Esophagus (tissue), 2 donors: ENCODE results near the gene TRIM45. TPM values are rescaled to one million over a fixed set of nuclear protein-coding genes. Genes with fewer than 3 reads are reported as not detected.

Experiments used
- H3K27ac ChIP-seq, 2 donors: one replicate each; pipeline ENCODE4 v1.5.1; 2013; ENCODE audit warnings: low read depth in 2 of 2, mild to moderate bottlenecking in 2 of 2, inconsistent platforms in 1 of 2, low read length in 1 of 2, moderate library complexity in 1 of 2
- H3K27me3 ChIP-seq, 2 donors: one replicate each; pipeline ENCODE4 v1.6.1; 2013; ENCODE audit warnings: low read length in 2 of 2, control low read depth in 1 of 2, mild to moderate bottlenecking in 1 of 2; ENCODE audit not compliant: insufficient read depth in 2 of 2, control insufficient read depth in 1 of 2
- H3K36me3 ChIP-seq, 2 donors: one replicate each; pipeline ENCODE4 v1.6.1; 2013; ENCODE audit warnings: low read length in 1 of 2; ENCODE audit not compliant: control insufficient read depth in 2 of 2, insufficient read depth in 2 of 2
- H3K4me1 ChIP-seq, 2 donors: one replicate each; pipeline ENCODE4 v1.6.1; 2013; ENCODE audit warnings: low read length in 1 of 2; ENCODE audit not compliant: control insufficient read depth in 2 of 2, insufficient read depth in 2 of 2
- H3K4me3 ChIP-seq, 2 donors: one replicate each; pipeline ENCODE4 v1.5.1; 2013; ENCODE audit warnings: low read length in 2 of 2, mild to moderate bottlenecking in 2 of 2, low read depth in 1 of 2, moderate library complexity in 1 of 2
- H3K9me3 ChIP-seq, 2 donors: one replicate each; pipeline ENCODE4 v1.6.1; 2013; ENCODE audit warnings: mild to moderate bottlenecking in 2 of 2, low read depth in 1 of 2, low read length in 1 of 2, moderate library complexity in 1 of 2; ENCODE audit not compliant: control insufficient read depth in 2 of 2, insufficient read depth in 1 of 2
- WGBS, 2 donors: extraction: QIAGEN DNeasy Blood & Tissue Kit; methylation state at CpG; one replicate each; pipeline ENCODE4 v1.1.7; 2013; 5-methylcytosine and 5-hydroxymethylcytosine counted together
- polyA plus RNA-seq, 2 donors: library from polyadenylated mRNA; stranded (reverse); fragments of 200-250 nt; gene quantifications; one replicate each; pipeline ENCODE4 v1.2.3, GENCODE V29; 2013
- donor health status: healthy with polysubstance abuse.
- donor health status: Bipolar disorder and iron deficiency.

Gene TRIM45
- polyA plus RNA-seq, 2 donors, result 1.2 to 3.0 TPM

DNA sequence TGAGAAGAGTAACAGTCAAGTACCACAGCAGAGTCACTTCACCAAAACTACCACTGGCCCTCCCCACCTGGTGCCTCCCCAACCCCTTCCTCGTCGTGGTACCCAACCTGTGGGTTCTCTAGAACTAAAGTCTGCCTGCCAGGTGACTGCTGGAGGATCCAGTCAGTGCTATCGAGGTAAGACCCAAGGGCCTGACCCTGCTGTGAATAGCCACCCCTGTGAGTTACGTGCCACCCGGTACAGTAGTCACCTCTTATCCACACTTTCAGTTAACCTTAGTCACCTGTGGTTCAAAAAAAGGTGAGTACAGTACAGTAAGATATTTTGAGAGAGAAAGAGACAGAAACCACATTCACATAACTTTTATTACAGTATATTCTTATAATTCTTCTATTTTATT is 44.9 kb downstream of the TRIM45 start:
- Histone ChIP-seq H3K4me3 (no peak overlapping the region), H3K4me1 (no peaks in the 10 kb centered on the region), H3K36me3 (peaks cover 13 to 14% of the 10 kb centered on the region in 2 donors), H3K27me3 (no peaks in the 10 kb centered on the region), H3K9me3 (no peaks in the 10 kb centered on the region), H3K27ac (no peak overlapping the region)
- 97% methylated on average over 5 of the region's 5 CpGs for WGBS, 2 donors

DNA sequence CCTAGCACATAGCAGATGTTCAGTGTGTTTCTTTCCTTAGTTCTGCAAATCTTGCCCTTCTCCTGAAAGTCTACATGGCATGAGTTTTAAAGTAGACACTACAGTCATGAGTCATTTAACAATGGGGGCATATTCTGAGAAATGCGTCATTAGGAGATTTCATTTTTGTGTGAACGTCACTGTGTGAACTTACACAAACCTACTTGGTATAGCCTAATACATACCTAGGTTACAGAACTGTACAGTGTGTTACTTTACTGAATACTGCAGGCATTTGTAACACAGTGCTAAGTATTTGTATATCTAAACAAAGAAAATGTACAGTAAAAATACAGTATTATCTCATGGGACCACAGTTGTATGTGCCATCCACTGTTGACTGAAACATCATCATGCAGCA is 51.4 kb downstream of the TRIM45 start:
- H3K27me3 ChIP-seq, result no peaks in the 10 kb centered on the region
- no peak overlapping the region for H3K27ac ChIP-seq
- no peak overlapping the region for H3K4me3 ChIP-seq
- H3K36me3 ChIP-seq, result peaks cover 0 to 3% of the 10 kb centered on the region in 2 donors
- H3K9me3 ChIP-seq, result no peaks in the 10 kb centered on the region
- 80 to 87% methylated on average over 2 of the region's 2 CpGs for WGBS, 2 donors
- H3K4me1 ChIP-seq, result no peaks in the 10 kb centered on the region

- Histone ChIP-seq H3K4me3 (no peak overlapping the region), H3K9me3 (no peaks in the 10 kb centered on the region), H3K36me3 (no peaks in the 10 kb centered on the region), H3K4me1 (no peaks in the 10 kb centered on the region), H3K27ac (no peak overlapping the region), H3K27me3 (no peaks in the 10 kb centered on the region)
- 88 to 92% methylated on average over 4 of the region's 4 CpGs for WGBS, 2 donors
Observed at GRCh38 chr1:117069220-117069844, 52.2 kb downstream of the TRIM45 start.

DNA sequence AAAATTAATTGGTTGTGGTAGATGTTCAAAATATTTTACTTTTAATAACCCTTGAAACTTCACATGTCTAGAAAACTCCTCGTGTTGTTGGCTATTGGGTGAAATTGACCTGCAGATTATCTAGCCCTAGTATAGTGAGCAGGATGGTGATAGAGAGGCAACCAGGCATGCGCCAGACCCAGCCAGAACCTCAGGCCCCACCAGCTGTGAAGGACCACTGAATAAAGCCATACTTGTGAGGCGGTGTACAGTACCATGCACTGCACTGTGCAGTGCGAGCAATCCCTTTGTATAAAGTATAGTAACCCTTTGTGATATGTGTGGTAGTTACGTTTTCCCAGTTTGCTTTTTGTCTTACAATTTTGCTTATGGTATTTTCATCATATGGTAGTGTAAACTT is 53.0 kb downstream of the TRIM45 start:
- H3K27me3 ChIP-seq, result no peaks in the 10 kb centered on the region
- no peaks in the 10 kb centered on the region for H3K9me3 ChIP-seq
- no peak overlapping the region for H3K4me3 ChIP-seq
- 94 to 96% methylated on average over 5 of the region's 5 CpGs for WGBS, 2 donors
- H3K4me1 ChIP-seq, result no peaks in the 10 kb centered on the region
- no peak overlapping the region for H3K27ac ChIP-seq
- no peaks in the 10 kb centered on the region for H3K36me3 ChIP-seq

- H3K27me3 ChIP-seq, result no peaks in the 10 kb centered on the region
- H3K4me3 ChIP-seq, result no peak overlapping the region
- no peaks in the 10 kb centered on the region for H3K4me1 ChIP-seq
- H3K9me3 ChIP-seq, result no peaks in the 10 kb centered on the region
- no peak overlapping the region for H3K27ac ChIP-seq
- no peaks in the 10 kb centered on the region for H3K36me3 ChIP-seq
- WGBS, 2 donors, result 62% methylated on average over 6 of the region's 6 CpGs
Observed at GRCh38 chr1:117067533-117068370, 53.8 kb downstream of the TRIM45 start.

DNA sequence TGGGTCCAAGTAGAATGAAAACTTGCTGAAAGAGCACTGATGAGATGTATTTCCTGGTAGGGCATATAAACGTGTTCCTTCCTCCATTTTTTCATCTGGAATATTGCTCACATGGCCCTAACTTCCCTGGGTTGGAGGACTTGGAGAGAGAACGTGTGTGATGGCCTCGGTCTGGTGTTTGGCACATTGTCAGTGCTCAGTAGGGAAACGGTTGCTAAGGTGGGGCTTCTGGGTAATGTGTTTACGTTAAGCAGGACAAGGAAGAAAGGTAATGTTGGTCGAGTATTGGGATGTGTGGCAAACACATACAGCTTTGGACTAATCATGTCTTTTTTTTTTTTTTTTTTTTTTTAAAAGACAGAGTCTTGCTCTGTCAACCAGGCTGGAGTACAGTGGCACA is 55.2 kb downstream of the TRIM45 start:
- Histone ChIP-seq H3K27me3 (no peaks in the 10 kb centered on the region), H3K36me3 (no peaks in the 10 kb centered on the region), H3K4me3 (no peak overlapping the region), H3K27ac (no peak overlapping the region), H3K9me3 (no peaks in the 10 kb centered on the region), H3K4me1 (no peaks in the 10 kb centered on the region)
- WGBS, 2 donors, result 63 to 66% methylated on average over 6 of the region's 6 CpGs

GRCh38 chr1:117061986-117062415 is 59.5 kb downstream of the TRIM45 start:
- WGBS, 2 donors, result 52 to 68% methylated on average over 2 of the region's 2 CpGs
- no peaks in the 10 kb centered on the region for H3K36me3 ChIP-seq

More at GRCh38 chr1:117061986-117062415, 59.5 kb downstream of the TRIM45 start:
- no peaks in the 10 kb centered on the region for H3K9me3 ChIP-seq
- no peaks in the 10 kb centered on the region for H3K4me1 ChIP-seq
- H3K4me3 ChIP-seq, result no peak overlapping the region
- H3K27me3 ChIP-seq, result no peaks in the 10 kb centered on the region
- no peak overlapping the region for H3K27ac ChIP-seq

Other genes with a start within 250 kb of the TRIM45 start
- gene PTGFRN, start 211.8 kb downstream of the TRIM45 start, polyA plus RNA-seq, result 10 to 100 TPM; 25.9 to 37.2 TPM
- 1 to 10 TPM; 1.5 to 2.9 TPM for gene CD101, start 120.0 kb downstream of the TRIM45 start, polyA plus RNA-seq
- 1 to 10 TPM; 5.7 to 6.7 TPM for gene TTF2, start 61.4 kb downstream of the TRIM45 start, polyA plus RNA-seq
- under 1 TPM in 1 of 2 donors, not detected in 1; 0.06 TPM for gene VTCN1, start 89.2 kb upstream of the TRIM45 start, polyA plus RNA-seq
- gene MAN1A2, start 245.7 kb upstream of the TRIM45 start, polyA plus RNA-seq, result 1 to 10 TPM; 4.7 to 6.2 TPM